NCI-H1105 treated with DMSO at 0.1 percent for 48 hours (cell line): ENCODE results near the gene ROM1.
"Not testable (repeated sequence)": the region's sequence is repeated elsewhere in the genome, so short reads cannot be mapped to it uniquely, and the experiment has no call there.

Experiments used
- DNase-seq: peaks from one replicate; lab custom pipeline; 2025; lab: John Stamatoyannopoulos, UW

Gene ROM1

GRCh38 chr11:62610403-62610802 is 2.7 kb upstream of the ROM1 start:
- DNase-seq: no peak

- DNase-seq: no peak
Observed at GRCh38 chr11:62610814-62611704, 2.0 kb upstream of the ROM1 start.

GRCh38 chr11:62611705-62612365 is 1.2 kb upstream of the ROM1 start:
- DNase-seq: peak; percentile 49

- no peak for DNase-seq
Observed at GRCh38 chr11:62613291-62613778, 278 bp downstream of the ROM1 start.

GRCh38 chr11:62614275-62614674 is 1.2 kb downstream of the ROM1 start:
- DNase-seq: no peak

- no peak for DNase-seq
Observed at GRCh38 chr11:62615521-62615920, 2.5 kb downstream of the ROM1 start.

GRCh38 chr11:62616957-62617356 is 3.9 kb downstream of the ROM1 start:
- DNase-seq: not testable (repeated sequence)

- no peak for DNase-seq
Observed at GRCh38 chr11:62621027-62621566, 8.0 kb downstream of the ROM1 start.

- peak; percentile 98 for DNase-seq
Observed at GRCh38 chr11:62621567-62622470, 8.8 kb downstream of the ROM1 start, which contains the start of gene B3GAT3. TSS of gene B3GAT3 (minus strand) at chr11:62621986. CDS start at chr11:62621947, 39 bp downstream.

- no peak for DNase-seq
Observed at GRCh38 chr11:62622476-62623089, 9.5 kb downstream of the ROM1 start.

GRCh38 chr11:62627713-62628112 is 14.7 kb downstream of the ROM1 start:
- DNase-seq: no peak

- no peak for DNase-seq
Observed at GRCh38 chr11:62632492-62632891, 19.4 kb downstream of the ROM1 start.

- DNase-seq: no peak
Observed at GRCh38 chr11:62644220-62644619, 31.2 kb downstream of the ROM1 start.

GRCh38 chr11:62645671-62645945 is 32.6 kb downstream of the ROM1 start:
- no peak for DNase-seq

GRCh38 chr11:62645946-62646824 is 33.1 kb downstream of the ROM1 start, which contains the start of gene GANAB:
TSS of gene GANAB (minus strand) at chr11:62646613. CDS start at chr11:62646599, 14 bp downstream.
- DNase-seq: peak; percentile 97

- no peak for DNase-seq
Observed at GRCh38 chr11:62646825-62647608, 34.0 kb downstream of the ROM1 start.

GRCh38 chr11:62647609-62648005 is 34.5 kb downstream of the ROM1 start:
- no peak for DNase-seq

GRCh38 chr11:62648185-62648966 is 35.3 kb downstream of the ROM1 start:
- no peak for DNase-seq

- DNase-seq: no peak
Observed at GRCh38 chr11:62648967-62649364, 35.9 kb downstream of the ROM1 start.
